ENCODE data around the gene SEC11A. TPM values are rescaled to one million over a fixed set of nuclear protein-coding genes. Genes with fewer than 3 reads are reported as not detected.

SEC11A gene
- total RNA-seq, 2 donors from 2014 or later: 53.1 to 67.7 TPM

DNA sequence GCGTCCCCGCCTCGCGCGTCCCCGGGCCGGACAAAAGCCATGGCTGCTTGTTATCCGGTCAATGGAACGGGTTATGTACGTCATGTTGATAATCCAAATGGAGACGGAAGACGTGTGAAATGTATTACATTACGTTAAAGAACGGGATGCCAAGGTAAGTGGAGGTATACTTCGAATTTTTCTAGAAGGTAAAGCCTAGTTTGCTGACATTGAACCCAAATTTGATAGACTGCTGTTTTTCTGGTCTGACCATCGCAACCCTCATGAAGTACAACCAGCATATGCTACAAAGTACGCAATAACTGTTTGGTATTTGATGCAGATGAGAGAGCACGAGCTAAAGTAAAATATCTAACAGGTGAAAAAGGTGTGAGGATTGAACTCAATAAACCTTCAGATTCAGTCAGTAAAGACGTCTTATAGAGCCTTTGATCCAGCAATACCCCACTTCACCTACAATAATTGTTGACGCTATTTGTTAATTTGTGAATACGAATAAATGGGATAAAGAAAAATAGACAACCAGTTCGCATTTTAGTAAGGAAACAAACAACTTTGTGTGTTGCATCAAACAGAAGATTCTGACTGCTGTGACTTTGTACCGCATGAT is 81.6 kb downstream of the SEC11A start:
- DNase-seq (no peak), ATAC-seq (no peak)
- Mint-ChIP-seq H3K27me3 (no peaks in the 10 kb centered on the region), H3K36me3 (ENCODE audit: low read depth) (peaks cover 3% of the 10 kb centered on the region), H3K4me3 (peak overlapping the region; percentile 95), H3K27ac (peak overlapping the region; percentile 89), H3K4me1 (peaks cover 34% of the 10 kb centered on the region)
- H3K9me3 ChIP-seq (ENCODE audit: control insufficient read depth, low read length, poor library complexity, severe bottlenecking): no peaks in the 10 kb centered on the region

DNA sequence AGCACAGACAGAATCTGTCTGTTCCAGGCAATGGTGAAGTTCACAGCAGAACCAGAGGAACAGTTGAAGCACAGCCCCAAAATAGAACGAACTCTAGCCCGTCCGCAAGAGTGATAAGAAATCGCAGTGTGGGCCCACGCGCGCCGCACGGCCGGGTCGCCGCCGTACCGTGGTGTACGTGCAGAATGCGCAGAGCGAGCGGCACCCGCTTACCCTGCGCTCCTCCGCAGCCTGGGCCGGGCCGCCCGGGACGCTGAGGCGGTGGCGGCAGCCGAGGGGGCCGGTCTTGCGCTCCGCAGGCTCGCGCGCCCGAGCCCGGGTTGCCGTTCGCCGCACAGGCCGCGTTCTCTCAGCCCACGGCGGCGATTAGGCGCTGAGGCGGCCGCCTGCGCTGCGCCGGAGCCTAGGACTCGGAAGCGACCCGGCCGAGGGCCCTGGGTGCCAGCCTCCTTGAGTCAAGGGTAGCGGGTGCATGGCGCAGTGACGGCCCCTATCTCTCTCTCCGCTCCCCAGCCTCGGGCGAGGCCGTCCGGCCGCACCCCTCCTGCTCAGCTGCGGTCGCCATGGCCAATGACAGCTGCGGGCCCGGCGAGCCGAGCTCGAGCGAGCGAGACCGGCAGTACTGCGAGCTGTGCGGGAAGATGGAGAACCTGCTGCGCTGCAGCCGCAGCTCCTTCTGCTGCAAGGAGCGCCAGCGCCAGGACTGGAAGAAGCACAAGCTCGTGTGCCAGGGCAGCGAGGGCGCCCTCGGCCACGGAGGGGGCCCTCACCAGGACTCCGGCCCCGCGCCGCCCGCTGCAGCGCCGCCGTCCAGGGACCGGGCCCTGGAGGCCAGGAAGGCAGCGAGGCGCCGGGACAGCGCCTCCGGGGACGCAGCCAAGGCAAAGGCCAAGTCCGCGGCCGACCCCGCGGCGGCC is 82.4 kb downstream of the SEC11A start:
- DNase-seq: peak; percentile 48 to 52 (median 51)
- Mint-ChIP-seq H3K27ac (peak overlapping the region; percentile 89), H3K27me3 (no peaks in the 10 kb centered on the region), H3K4me1 (peaks cover 34% of the 10 kb centered on the region), H3K36me3 (ENCODE audit: low read depth) (peaks cover 3% of the 10 kb centered on the region), H3K4me3 (peak overlapping the region; percentile 95)
- peak; percentile 62 for ATAC-seq
- no peaks in the 10 kb centered on the region for H3K9me3 ChIP-seq (ENCODE audit: control insufficient read depth, low read length, poor library complexity, severe bottlenecking)

DNA sequence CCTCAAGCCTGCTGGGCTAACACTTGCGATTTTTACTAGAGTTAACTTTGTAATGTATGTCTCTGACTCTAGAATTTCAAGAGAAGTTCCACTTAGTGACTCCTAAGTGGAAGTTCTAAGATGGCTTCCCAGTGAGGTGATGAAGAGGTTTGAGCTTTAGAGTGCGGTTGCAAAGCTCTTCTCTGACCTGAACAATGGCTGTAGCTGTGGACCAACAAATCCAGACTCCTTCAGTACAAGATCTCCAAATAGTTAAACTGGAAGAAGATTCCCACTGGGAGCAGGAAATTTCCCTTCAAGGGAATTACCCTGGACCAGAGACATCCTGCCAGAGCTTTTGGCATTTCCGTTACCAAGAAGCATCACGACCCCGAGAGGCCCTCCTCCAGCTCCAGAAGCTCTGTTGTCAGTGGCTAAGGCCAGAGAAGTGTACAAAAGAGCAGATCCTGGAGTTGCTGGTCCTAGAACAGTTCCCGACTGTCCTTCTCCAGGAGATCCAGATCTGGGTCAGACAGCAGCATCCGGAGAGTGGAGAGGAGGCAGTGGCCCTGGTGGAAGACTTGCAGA is 84.2 kb downstream of the SEC11A start:
- Mint-ChIP-seq H3K27ac (peak overlapping the region; percentile 96), H3K27me3 (no peaks in the 10 kb centered on the region), H3K36me3 (ENCODE audit: low read depth) (no peaks in the 10 kb centered on the region), H3K4me1 (peaks cover 30% of the 10 kb centered on the region), H3K4me3 (peak overlapping the region; percentile 91)
- ATAC-seq: peak; percentile 0
- H3K9me3 ChIP-seq (ENCODE audit: control insufficient read depth, low read length, poor library complexity, severe bottlenecking): no peaks in the 10 kb centered on the region
- no peak for DNase-seq

DNA sequence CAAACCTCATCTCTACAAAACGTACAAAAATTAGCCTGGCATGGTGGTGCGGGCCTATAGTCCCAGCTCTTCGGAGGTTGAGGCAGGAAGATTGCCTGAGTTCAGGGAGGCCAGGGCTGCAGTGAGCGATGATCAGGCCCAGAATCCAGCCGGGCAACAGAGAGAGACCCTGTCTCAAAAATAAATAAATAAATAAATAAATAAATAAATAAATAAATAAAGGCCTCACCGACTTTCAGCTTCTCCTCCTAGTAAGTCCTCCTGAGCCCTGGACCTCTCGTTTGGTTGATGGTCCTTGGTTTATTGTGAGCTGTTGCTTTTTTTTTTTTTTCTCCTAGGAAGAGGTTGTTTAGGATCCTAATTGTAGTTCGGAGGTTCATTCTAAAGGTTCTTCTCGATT is 86.9 kb downstream of the SEC11A start:
- Mint-ChIP-seq H3K4me1 (peaks cover 22% of the 10 kb centered on the region), H3K27ac (no peak overlapping the region), H3K27me3 (no peaks in the 10 kb centered on the region), H3K36me3 (ENCODE audit: low read depth) (peaks cover 4% of the 10 kb centered on the region), H3K4me3 (no peak overlapping the region)
- DNase-seq: no peak
- H3K9me3 ChIP-seq (ENCODE audit: control insufficient read depth, low read length, poor library complexity, severe bottlenecking): no peaks in the 10 kb centered on the region
- ATAC-seq: no peak

DNA sequence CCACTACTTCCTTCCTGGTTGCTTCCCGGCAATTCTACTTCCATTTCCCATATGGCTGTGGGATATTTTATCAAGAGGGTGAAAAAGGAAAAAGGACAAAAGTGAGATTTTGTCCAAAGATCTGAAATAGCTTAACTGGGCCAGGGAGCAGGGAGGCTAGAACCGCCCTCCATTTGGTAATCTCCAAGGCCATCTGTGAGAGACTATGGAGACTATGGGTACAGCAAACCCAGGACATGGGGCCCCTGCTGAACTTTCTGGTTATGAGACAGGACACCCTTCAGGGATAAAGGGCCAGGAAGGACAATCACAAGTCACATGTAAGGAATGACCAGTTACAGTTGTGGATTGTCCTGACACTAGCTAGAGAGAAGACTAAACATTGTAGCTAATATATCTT is 90.8 kb downstream of the SEC11A start:
- peaks cover 5% of the 10 kb centered on the region for H3K4me1 Mint-ChIP-seq
- DNase-seq: no peak
- H3K36me3 Mint-ChIP-seq (ENCODE audit: low read depth): peaks cover 9% of the 10 kb centered on the region
- no peak overlapping the region for H3K4me3 Mint-ChIP-seq
- no peak overlapping the region for H3K27ac Mint-ChIP-seq
- ATAC-seq: no peak
- no peaks in the 10 kb centered on the region for H3K27me3 Mint-ChIP-seq
- peaks cover 7% of the 10 kb centered on the region for H3K9me3 ChIP-seq (ENCODE audit: control insufficient read depth, low read length, poor library complexity, severe bottlenecking)

DNA sequence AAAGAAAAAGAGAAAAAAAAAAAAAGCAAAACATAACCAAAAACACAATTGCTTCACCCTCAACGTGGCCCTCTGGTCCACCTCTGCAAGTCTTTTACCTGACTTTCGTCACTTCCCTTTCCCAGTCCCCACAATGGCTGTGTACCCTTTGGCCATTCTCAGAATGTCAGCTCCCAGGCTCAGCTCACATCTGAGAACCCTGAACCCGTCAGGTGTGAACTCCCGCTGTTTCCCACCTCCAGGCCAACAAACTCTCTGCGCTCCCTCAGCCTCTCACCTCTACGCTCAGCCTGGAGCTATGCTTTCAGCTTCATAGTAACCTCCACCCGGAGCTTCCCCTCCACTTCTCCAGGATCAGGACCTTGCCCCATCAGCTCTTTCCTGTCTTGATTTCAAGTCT is 91.6 kb downstream of the SEC11A start:
- ATAC-seq (no peak), DNase-seq (no peak)
- peaks cover 9% of the 10 kb centered on the region for H3K36me3 Mint-ChIP-seq (ENCODE audit: low read depth)
- H3K4me3 Mint-ChIP-seq: no peak overlapping the region
- no peak overlapping the region for H3K27ac Mint-ChIP-seq
- H3K9me3 ChIP-seq (ENCODE audit: control insufficient read depth, low read length, poor library complexity, severe bottlenecking): peaks cover 7% of the 10 kb centered on the region
- no peaks in the 10 kb centered on the region for H3K27me3 Mint-ChIP-seq
- H3K4me1 Mint-ChIP-seq: peaks cover 5% of the 10 kb centered on the region

DNA sequence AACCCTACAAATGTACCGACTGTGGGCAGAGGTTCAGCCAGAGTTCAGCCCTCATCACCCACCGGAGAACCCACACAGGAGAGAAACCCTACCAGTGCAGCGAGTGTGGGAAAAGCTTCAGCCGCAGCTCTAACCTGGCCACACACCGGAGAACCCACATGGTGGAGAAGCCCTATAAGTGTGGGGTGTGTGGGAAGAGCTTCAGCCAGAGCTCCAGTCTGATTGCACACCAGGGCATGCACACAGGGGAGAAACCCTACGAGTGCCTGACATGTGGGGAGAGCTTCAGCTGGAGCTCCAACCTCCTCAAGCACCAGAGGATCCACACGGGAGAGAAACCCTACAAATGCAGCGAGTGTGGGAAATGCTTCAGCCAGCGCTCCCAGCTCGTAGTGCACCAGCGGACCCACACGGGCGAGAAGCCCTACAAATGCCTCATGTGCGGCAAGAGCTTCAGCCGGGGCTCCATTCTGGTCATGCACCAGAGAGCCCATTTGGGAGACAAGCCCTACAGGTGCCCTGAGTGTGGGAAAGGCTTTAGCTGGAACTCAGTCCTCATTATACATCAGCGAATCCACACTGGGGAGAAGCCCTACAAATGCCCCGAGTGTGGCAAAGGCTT is 94.5 kb downstream of the SEC11A start:
- no peak for DNase-seq
- Mint-ChIP-seq H3K27me3 (no peaks in the 10 kb centered on the region), H3K4me3 (no peak overlapping the region), H3K27ac (no peak overlapping the region), H3K36me3 (ENCODE audit: low read depth) (peaks cover 9% of the 10 kb centered on the region), H3K4me1 (peaks cover 6% of the 10 kb centered on the region)
- no peak for ATAC-seq
- H3K9me3 ChIP-seq (ENCODE audit: control insufficient read depth, low read length, poor library complexity, severe bottlenecking): peaks cover 7% of the 10 kb centered on the region

DNA sequence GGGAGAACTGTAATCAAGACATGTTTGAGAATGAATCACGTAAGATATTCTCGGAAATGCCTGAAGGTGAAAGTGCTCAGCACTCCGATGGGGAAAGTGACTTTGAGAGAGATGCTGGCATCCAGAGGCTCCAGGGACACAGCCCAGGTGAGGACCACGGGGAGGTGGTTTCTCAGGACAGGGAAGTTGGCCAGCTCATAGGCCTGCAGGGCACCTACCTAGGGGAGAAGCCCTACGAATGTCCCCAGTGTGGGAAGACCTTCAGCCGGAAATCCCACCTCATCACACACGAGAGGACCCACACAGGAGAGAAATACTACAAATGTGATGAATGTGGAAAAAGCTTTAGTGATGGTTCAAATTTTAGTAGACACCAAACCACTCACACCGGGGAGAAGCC is 95.3 kb downstream of the SEC11A start:
- Mint-ChIP-seq H3K27ac (no peak overlapping the region), H3K36me3 (ENCODE audit: low read depth) (peaks cover 10% of the 10 kb centered on the region), H3K4me1 (peaks cover 9% of the 10 kb centered on the region), H3K4me3 (no peak overlapping the region), H3K27me3 (no peaks in the 10 kb centered on the region)
- peaks cover 7% of the 10 kb centered on the region for H3K9me3 ChIP-seq (ENCODE audit: control insufficient read depth, low read length, poor library complexity, severe bottlenecking)
- ATAC-seq: no peak
- no peak for DNase-seq

Other genes with a start within 250 kb of the SEC11A start
- gene ZSCAN2, start 115.1 kb downstream of the SEC11A start, total RNA-seq: 1 to 10 TPM; 3.6 to 4.1 TPM
- gene WDR73, start 61.9 kb downstream of the SEC11A start, total RNA-seq: 10 to 100 TPM; 26.0 to 29.8 TPM
- gene NMB, start 57.9 kb downstream of the SEC11A start, total RNA-seq: 1 to 10 TPM; 2.0 to 3.3 TPM
- 10 to 100 TPM; 33.8 to 36.5 TPM for gene ZNF592, start 32.5 kb upstream of the SEC11A start, total RNA-seq
- under 1 TPM; 0.15 to 0.78 TPM for gene ALPK3, start 101.2 kb upstream of the SEC11A start, total RNA-seq
- not detected for gene SLC28A1, start 168.5 kb upstream of the SEC11A start, total RNA-seq